ENCODE measurements around the gene ANKRD44.
"Not testable (repeated sequence)": the region's sequence is repeated elsewhere in the genome, so short reads cannot be mapped to it uniquely, and the experiment has no call there.

ANKRD44 gene

GRCh38 chr2:197345846-197346370 is 35.3 kb upstream of the ANKRD44 start:
- Histone ChIP-seq H3K27ac (ENCODE audit: low read length) (no peak overlapping the region), H3K79me2 (ENCODE audit: insufficient read depth, low read length) (no peaks in the 10 kb centered on the region), H3K4me2 (ENCODE audit: insufficient read depth, low read length) (no peak overlapping the region), H3K9me3 (ENCODE audit: insufficient read depth, low read length, severe bottlenecking) (no peaks in the 10 kb centered on the region), H3K9ac (ENCODE audit: low read depth, low read length) (no peak overlapping the region), H4K20me1 (ENCODE audit: insufficient read depth, low read length) (no peaks in the 10 kb centered on the region), H3K4me3 (ENCODE audit: low read depth in 1 of 2, low read length in 2 of 2) (no peak overlapping the region), H2AFZ (ENCODE audit: low read depth, low read length) (no peak overlapping the region), H3K4me1 (ENCODE audit: insufficient read depth, low read length) (no peaks in the 10 kb centered on the region), H3K36me3 (ENCODE audit: insufficient read depth, low read length) (no peaks in the 10 kb centered on the region), H3K27me3 (ENCODE audit: insufficient read depth, low read length, poor library complexity) (no peaks in the 10 kb centered on the region)
- TF ChIP-seq CTCF (IDR thresholded peaks at IDR 0.05; ENCODE audit: borderline replicate concordance, extremely low read depth, low read length, poor library complexity, severe bottlenecking): no peak
- no peak for TF ChIP-seq EZH2 (IDR thresholded peaks at IDR 0.05; ENCODE audit: borderline replicate concordance, low read depth, low read length, severe bottlenecking)
- DNase-seq (no peak), ATAC-seq (ENCODE audit: insufficient read depth, low read depth) (no peak)

GRCh38 chr2:197343968-197344367 is 33.4 kb upstream of the ANKRD44 start:
- H2AFZ ChIP-seq (ENCODE audit: low read depth, low read length): not testable (repeated sequence)

DNA sequence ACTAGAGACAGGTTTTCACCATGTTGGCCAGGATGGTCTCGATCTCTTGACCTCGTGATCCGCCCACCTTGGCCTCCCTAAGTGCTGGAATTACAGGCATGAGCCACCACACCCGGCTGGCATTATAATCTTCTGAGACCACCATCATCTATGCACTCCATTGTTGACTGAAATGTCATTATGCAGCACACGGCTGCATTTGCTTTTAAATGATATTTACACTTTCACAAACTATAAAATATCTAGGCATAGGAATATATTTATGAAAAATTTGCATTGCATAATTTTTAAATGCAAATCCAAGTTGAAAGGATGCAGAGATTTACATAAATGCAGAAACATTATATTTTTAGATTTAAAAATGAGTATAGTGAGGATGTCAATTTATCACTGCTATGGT is 30.0 kb upstream of the ANKRD44 start:
- Histone ChIP-seq H2AFZ (ENCODE audit: low read depth, low read length) (no peak overlapping the region), H4K20me1 (ENCODE audit: insufficient read depth, low read length) (no peaks in the 10 kb centered on the region), H3K4me1 (ENCODE audit: insufficient read depth, low read length) (no peaks in the 10 kb centered on the region), H3K9me3 (ENCODE audit: insufficient read depth, low read length, severe bottlenecking) (no peaks in the 10 kb centered on the region), H3K27ac (ENCODE audit: low read length) (no peak overlapping the region), H3K27me3 (ENCODE audit: insufficient read depth, low read length, poor library complexity) (no peaks in the 10 kb centered on the region), H3K4me2 (ENCODE audit: insufficient read depth, low read length) (no peak overlapping the region), H3K79me2 (ENCODE audit: insufficient read depth, low read length) (no peaks in the 10 kb centered on the region), H3K4me3 (ENCODE audit: low read depth in 1 of 2, low read length in 2 of 2) (no peak overlapping the region), H3K9ac (ENCODE audit: low read depth, low read length) (no peak overlapping the region), H3K36me3 (ENCODE audit: insufficient read depth, low read length) (no peaks in the 10 kb centered on the region)
- DNase-seq (no peak), ATAC-seq (ENCODE audit: insufficient read depth, low read depth) (no peak)
- TF ChIP-seq EZH2 (IDR thresholded peaks at IDR 0.05; ENCODE audit: borderline replicate concordance, low read depth, low read length, severe bottlenecking): no peak
- no peak for TF ChIP-seq CTCF (IDR thresholded peaks at IDR 0.05; ENCODE audit: borderline replicate concordance, extremely low read depth, low read length, poor library complexity, severe bottlenecking)

More at GRCh38 chr2:197343968-197344367, 33.4 kb upstream of the ANKRD44 start:
- H3K4me2 ChIP-seq (ENCODE audit: insufficient read depth, low read length); H3K4me3 ChIP-seq (ENCODE audit: low read depth in 1 of 2, low read length in 2 of 2); H4K20me1 ChIP-seq (ENCODE audit: insufficient read depth, low read length); H3K36me3 ChIP-seq (ENCODE audit: insufficient read depth, low read length); H3K27ac ChIP-seq (ENCODE audit: low read length); H3K9me3 ChIP-seq (ENCODE audit: insufficient read depth, low read length, severe bottlenecking); DNase-seq; H3K27me3 ChIP-seq (ENCODE audit: insufficient read depth, low read length, poor library complexity); H3K4me1 ChIP-seq (ENCODE audit: insufficient read depth, low read length); H3K79me2 ChIP-seq (ENCODE audit: insufficient read depth, low read length); H3K9ac ChIP-seq (ENCODE audit: low read depth, low read length); ATAC-seq (ENCODE audit: insufficient read depth, low read depth): not testable (repeated sequence)

- no peak overlapping the region for H3K9ac ChIP-seq (ENCODE audit: low read depth, low read length)
These were observed 29.1 kb upstream of the ANKRD44 start for GRCh38 chr2:197339496-197340220.

More at GRCh38 chr2:197339496-197340220, 29.1 kb upstream of the ANKRD44 start:
- ATAC-seq (ENCODE audit: insufficient read depth, low read depth) (no peak), DNase-seq (no peak)
- no peak overlapping the region for H3K27ac ChIP-seq (ENCODE audit: low read length)
- TF ChIP-seq CTCF (IDR thresholded peaks at IDR 0.05; ENCODE audit: borderline replicate concordance, extremely low read depth, low read length, poor library complexity, severe bottlenecking): no peak
- no peaks in the 10 kb centered on the region for H4K20me1 ChIP-seq (ENCODE audit: insufficient read depth, low read length)
- H2AFZ ChIP-seq (ENCODE audit: low read depth, low read length): no peak overlapping the region
- no peaks in the 10 kb centered on the region for H3K4me1 ChIP-seq (ENCODE audit: insufficient read depth, low read length)
- no peaks in the 10 kb centered on the region for H3K36me3 ChIP-seq (ENCODE audit: insufficient read depth, low read length)
- no peaks in the 10 kb centered on the region for H3K27me3 ChIP-seq (ENCODE audit: insufficient read depth, low read length, poor library complexity)
- no peaks in the 10 kb centered on the region for H3K79me2 ChIP-seq (ENCODE audit: insufficient read depth, low read length)
- no peak overlapping the region for H3K4me2 ChIP-seq (ENCODE audit: insufficient read depth, low read length)
- H3K9me3 ChIP-seq (ENCODE audit: insufficient read depth, low read length, severe bottlenecking): no peaks in the 10 kb centered on the region
- H3K4me3 ChIP-seq (ENCODE audit: low read depth in 1 of 2, low read length in 2 of 2): no peak overlapping the region
